ENCODE data around the gene GARS1. TPM values are rescaled to one million over a fixed set of nuclear protein-coding genes. Genes with fewer than 3 reads are reported as not detected.

GARS1 gene, protein sequence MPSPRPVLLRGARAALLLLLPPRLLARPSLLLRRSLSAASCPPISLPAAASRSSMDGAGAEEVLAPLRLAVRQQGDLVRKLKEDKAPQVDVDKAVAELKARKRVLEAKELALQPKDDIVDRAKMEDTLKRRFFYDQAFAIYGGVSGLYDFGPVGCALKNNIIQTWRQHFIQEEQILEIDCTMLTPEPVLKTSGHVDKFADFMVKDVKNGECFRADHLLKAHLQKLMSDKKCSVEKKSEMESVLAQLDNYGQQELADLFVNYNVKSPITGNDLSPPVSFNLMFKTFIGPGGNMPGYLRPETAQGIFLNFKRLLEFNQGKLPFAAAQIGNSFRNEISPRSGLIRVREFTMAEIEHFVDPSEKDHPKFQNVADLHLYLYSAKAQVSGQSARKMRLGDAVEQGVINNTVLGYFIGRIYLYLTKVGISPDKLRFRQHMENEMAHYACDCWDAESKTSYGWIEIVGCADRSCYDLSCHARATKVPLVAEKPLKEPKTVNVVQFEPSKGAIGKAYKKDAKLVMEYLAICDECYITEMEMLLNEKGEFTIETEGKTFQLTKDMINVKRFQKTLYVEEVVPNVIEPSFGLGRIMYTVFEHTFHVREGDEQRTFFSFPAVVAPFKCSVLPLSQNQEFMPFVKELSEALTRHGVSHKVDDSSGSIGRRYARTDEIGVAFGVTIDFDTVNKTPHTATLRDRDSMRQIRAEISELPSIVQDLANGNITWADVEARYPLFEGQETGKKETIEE
- total RNA-seq (2014; rRNA removed) (95.4 and 106 TPM in 2 replicates), Bru-seq, nascent RNA (percentile 99 among the genes with signal in this experiment), BruChase-seq, experiment 1, labeled RNA remaining after a 6-hour chase (percentile 97 among the genes with signal in this experiment), BruChase-seq, experiment 2, labeled RNA remaining after a 2-hour chase (percentile 99 among the genes with signal in this experiment)
- long read RNA-seq, transcript GARS-201 (17 exons, 2,634 nt): major isoform, 752 of 914 reads
- long read RNA-seq, partial matches to known transcripts: 101 of 914 reads
- long read RNA-seq, other reads (novel, unspliced or antisense): 56 of 914 reads

DNA sequence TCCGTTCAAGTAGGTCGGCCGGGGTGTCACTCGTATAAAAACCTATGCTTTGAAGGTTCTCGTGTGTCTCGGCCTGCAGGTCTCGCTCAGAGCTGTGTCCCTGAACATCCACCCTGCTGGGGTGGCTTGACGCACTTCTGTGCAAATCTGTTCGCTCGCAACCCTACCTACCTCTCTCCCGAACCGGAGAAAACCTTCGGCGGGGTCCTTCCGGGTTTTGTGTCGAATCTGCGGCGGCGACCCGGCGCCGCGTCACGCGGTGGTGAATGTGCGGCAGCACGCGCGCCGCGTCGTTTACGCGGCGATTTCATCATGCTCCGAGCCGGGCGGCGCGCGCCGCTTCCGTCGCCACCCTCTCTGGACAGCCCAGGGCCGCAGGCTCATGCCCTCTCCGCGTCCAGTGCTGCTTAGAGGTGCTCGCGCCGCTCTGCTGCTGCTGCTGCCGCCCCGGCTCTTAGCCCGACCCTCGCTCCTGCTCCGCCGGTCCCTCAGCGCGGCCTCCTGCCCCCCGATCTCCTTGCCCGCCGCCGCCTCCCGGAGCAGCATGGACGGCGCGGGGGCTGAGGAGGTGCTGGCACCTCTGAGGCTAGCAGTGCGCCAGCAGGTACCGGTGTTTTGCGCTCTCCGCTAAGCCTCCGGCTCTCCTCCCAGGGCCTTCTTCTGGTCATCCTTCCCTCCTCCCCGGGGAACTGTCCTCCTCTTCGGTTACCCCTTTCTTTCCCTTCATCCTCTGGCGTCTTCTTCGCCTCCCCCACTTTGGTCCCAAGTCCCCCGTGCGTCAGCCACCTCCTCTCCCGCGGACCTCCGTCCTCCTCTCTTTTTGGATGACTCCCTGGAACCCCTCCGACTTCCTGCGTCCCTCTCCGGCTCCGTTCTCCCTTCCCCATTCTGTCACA is at the start of gene GARS1:
Gene GARS1 (plus strand): TSS at position 339 of the 896 bp plus-strand sequence. CDS start 44 bp downstream, at position 383.
- H3K4me2 ChIP-seq (ENCODE audit: low read length): peak within 1 kb of the TSS; percentile 89
- H3K79me2 ChIP-seq (ENCODE audit: low read length): peaks cover 70% of the 10 kb centered on the region
- ChIA-PET POLR2A (ENCODE audit: unreplicated experiment) (no interaction called here), CTCF (interaction anchor here (0.8 kb wide), 1 partner anchor 31 kb away, joined by 3 read pairs; no protein-coding TSS in a partner anchor)
- DNase-seq: peak; percentile 91
- no peaks in the 10 kb centered on the region for H3F3A ChIP-seq (ENCODE audit: low read length, unreplicated experiment)
- no TSS peak for BruUV-seq (replicated peaks)
- H3K27me3 ChIP-seq (ENCODE audit: low read length): no peaks in the 10 kb centered on the region
- H3K9me2 ChIP-seq (replicated peaks; ENCODE audit: low read length): no peaks in the 10 kb centered on the region
- H3K9me3 ChIP-seq (ENCODE audit: low read length): no peaks in the 10 kb centered on the region
- H3K4me1 ChIP-seq (ENCODE audit: insufficient read depth, low read length): peaks cover 19% of the 10 kb centered on the region
- peak within 1 kb of the TSS; percentile 92 for H3K9ac ChIP-seq (ENCODE audit: low read length)
- peaks cover 16% of the 10 kb centered on the region; the same call in 1 of the 2 replicates for H4K20me1 ChIP-seq (ENCODE audit: low read length)
- TF ChIP-seq EZH2phosphoT487 (IDR thresholded peaks at IDR 0.05; ENCODE audit: borderline replicate concordance, low read length): no peak
- TF ChIP-seq EZH2 (IDR thresholded peaks at IDR 0.05; ENCODE audit: low read length, unreplicated experiment): no peak
- TF ChIP-seq, protein P1, sequence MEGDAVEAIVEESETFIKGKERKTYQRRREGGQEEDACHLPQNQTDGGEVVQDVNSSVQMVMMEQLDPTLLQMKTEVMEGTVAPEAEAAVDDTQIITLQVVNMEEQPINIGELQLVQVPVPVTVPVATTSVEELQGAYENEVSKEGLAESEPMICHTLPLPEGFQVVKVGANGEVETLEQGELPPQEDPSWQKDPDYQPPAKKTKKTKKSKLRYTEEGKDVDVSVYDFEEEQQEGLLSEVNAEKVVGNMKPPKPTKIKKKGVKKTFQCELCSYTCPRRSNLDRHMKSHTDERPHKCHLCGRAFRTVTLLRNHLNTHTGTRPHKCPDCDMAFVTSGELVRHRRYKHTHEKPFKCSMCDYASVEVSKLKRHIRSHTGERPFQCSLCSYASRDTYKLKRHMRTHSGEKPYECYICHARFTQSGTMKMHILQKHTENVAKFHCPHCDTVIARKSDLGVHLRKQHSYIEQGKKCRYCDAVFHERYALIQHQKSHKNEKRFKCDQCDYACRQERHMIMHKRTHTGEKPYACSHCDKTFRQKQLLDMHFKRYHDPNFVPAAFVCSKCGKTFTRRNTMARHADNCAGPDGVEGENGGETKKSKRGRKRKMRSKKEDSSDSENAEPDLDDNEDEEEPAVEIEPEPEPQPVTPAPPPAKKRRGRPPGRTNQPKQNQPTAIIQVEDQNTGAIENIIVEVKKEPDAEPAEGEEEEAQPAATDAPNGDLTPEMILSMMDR (conservative IDR thresholded peaks at IDR 0.05; ENCODE audit: low read depth, low read length): no peak
- H3K36me3 ChIP-seq (ENCODE audit: low read depth, low read length): peaks cover 1% of the 10 kb centered on the region; the same call in 1 of the 2 replicates
- ATAC-seq: peak; percentile 90
- intact Hi-C loops (cut with micrococcal nuclease): no loop called here
- H3K4me3 ChIP-seq (ENCODE audit: low read length): peak within 1 kb of the TSS; percentile 100
- H2AFZ ChIP-seq (ENCODE audit: low read length): peak within 1 kb of the TSS; percentile 98
- peak within 1 kb of the TSS; percentile 71 for H3K27ac ChIP-seq (ENCODE audit: low read length)

DNA sequence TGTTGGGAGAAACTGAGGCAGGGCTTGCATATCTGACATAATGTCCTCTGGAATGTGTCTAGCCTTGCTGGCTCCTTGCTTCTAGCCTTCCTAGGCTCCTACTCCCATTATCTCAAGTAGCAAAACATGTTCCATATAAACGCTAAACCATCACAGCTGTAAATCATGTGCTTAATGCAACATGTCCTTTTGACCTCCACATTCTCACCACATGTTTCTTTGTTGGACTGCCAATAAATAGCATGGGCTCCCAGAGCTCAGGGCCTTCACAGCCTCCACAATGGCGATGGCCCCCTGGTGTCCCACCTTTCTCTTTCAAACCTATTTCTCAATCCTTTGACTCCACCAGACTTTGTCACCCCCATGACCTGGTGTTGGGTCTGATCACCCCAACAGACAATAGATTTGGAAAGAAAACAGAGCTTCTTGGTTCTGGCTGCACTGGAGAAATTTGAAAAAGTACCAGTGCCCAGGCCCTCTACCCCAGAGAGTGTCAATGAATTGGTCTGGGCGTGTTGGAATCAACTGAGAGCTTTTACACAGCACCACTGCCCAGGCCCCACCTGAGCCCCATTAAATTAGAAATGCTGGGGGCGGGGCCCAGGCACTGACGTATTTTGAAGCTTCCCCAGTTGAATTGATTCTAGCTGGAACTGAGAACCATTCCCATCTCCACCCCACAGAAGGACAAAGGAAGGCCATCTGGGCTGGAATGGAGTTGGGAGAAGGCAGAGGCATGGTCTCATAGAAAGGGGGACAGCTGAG is 48.7 kb upstream of the GARS1 start:
- Histone ChIP-seq H3K27me3 (ENCODE audit: low read length) (no peaks in the 10 kb centered on the region), H3K27ac (ENCODE audit: low read length) (no peak overlapping the region), H2AFZ (ENCODE audit: low read length) (no peak overlapping the region), H3K9me2 (replicated peaks; ENCODE audit: low read length) (no peaks in the 10 kb centered on the region), H4K20me1 (ENCODE audit: low read length) (no peaks in the 10 kb centered on the region), H3K79me2 (ENCODE audit: low read length) (no peaks in the 10 kb centered on the region), H3F3A (ENCODE audit: low read length, unreplicated experiment) (no peaks in the 10 kb centered on the region), H3K4me2 (ENCODE audit: low read length) (no peak overlapping the region), H3K4me1 (ENCODE audit: insufficient read depth, low read length) (peaks cover 22% of the 10 kb centered on the region), H3K9me3 (ENCODE audit: low read length) (no peaks in the 10 kb centered on the region), H3K4me3 (ENCODE audit: low read length) (no peak overlapping the region), H3K36me3 (ENCODE audit: low read depth, low read length) (no peaks in the 10 kb centered on the region), H3K9ac (ENCODE audit: low read length) (no peak overlapping the region)
- ATAC-seq (no peak), DNase-seq (no peak)
- TF ChIP-seq EZH2phosphoT487 (IDR thresholded peaks at IDR 0.05; ENCODE audit: borderline replicate concordance, low read length): no peak
- no peak for TF ChIP-seq EZH2 (IDR thresholded peaks at IDR 0.05; ENCODE audit: low read length, unreplicated experiment)
- TF ChIP-seq, protein P1 (conservative IDR thresholded peaks at IDR 0.05; ENCODE audit: low read depth, low read length): no peak
- ChIA-PET POLR2A (ENCODE audit: unreplicated experiment) (no interaction called here), CTCF (no interaction called here)
- no TSS peak for BruUV-seq (replicated peaks)
- intact Hi-C loops (cut with micrococcal nuclease): no loop called here
